Measurements from ENCODE around the gene NUDT21.
"Not testable (repeated sequence)": the region's sequence is repeated elsewhere in the genome, so short reads cannot be mapped to it uniquely, and the experiment has no call there.

The NUDT21 gene

DNA sequence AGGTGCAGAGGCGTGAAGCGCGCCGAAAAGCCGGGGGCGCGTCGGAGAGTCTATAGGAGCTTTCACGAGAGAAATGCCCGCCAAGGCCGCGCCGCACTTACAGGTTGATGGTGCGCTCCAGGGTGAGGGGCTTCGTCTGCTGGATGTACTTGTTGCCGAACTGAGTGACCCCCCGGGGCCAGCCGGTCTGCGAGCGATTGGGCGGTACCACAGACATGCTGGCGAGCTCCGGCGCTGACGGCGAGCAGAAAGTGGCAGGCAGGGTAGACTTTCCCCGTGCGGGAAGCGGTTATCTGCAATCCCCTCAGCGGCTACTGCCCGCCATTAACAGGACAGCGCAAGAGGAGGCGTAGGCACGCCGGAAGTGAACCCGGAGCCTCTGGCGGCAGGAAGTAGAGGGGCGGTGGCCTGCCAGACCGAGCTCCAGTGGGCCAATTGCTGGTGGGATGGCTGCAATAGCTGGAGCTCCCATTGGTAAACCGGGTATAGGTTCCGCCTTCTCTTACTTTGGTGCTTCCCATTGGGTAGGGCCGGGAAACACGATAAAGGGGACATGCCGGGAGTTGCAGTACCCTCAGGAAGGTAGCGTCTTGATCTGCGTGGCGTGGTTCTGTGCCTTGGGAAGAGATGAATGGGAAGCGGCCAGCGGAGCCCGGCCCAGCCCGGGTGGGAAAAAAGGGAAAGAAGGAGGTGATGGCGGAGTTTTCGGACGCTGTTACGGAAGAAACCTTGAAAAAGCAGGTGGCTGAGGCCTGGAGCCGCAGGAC lies at the start of gene NUDT21, which contains the start of gene OGFOD1:
NUDT21 (minus strand) TSS at position 347 of the 767 bp plus-strand sequence; CDS start at position 217, 130 bp downstream.
OGFOD1 (plus strand) TSS at position 569 of the 767 bp plus-strand sequence; CDS start at position 628, 59 bp downstream.
- peak; percentile 98 for DNase-seq

- DNase-seq, result no peak
These were observed 42.7 kb upstream of the NUDT21 start for GRCh38 chr16:56493815-56494214.

- no peak for DNase-seq
These were observed 42.0 kb upstream of the NUDT21 start for GRCh38 chr16:56493126-56493525.

- DNase-seq, result no peak
These were observed 40.6 kb upstream of the NUDT21 start for GRCh38 chr16:56491657-56492261.

GRCh38 chr16:56488868-56489267 lies 37.7 kb upstream of the NUDT21 start:
- not testable (repeated sequence) for DNase-seq

GRCh38 chr16:56488035-56488434 lies 36.9 kb upstream of the NUDT21 start:
- no peak for DNase-seq

DNA sequence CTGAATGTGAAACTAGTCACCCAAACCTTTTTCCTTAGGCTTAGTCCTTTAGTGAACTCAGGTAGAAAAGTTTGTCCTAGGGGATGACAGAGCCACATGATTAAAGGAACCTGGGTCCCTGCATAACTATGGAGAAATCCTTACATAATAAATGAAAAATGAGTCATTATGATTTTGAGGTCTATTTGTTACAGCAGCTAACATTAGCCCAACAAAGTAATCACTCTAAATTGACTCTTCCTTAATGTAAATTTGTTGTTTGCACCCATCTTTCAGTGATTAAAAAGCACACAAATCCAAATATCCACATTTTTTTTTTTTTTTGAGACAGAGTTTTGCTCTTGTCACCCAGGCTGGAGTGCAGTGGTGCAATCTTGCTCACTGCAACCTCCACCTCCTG lies 32.3 kb upstream of the NUDT21 start:
- no peak for DNase-seq

DNA sequence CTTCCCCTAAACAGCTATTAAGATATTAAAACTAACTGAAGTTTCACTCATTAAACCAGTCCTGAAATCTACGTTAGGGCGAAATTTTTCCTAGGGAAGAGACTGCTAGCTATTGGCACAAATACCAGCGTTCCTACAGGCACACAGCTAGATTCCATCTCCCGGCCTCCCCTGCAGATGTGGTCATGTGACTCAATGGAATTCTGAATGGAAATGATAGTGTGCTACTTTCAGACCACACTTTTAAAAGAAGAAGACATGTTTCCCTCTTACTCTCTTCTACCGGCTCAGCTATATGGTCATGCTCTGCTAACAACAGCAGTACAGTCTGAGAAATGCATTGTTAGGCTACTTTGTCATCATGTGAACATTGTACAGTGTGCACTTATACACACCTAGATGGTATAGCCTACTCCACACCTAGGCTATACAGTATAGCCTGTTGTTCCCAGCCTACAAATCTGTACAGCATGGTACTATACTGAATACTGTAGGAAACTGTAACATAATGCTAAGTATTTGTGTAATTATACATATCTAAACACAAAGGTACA lies 31.6 kb upstream of the NUDT21 start:
- DNase-seq, result no peak

GRCh38 chr16:56481468-56482122 lies 30.5 kb upstream of the NUDT21 start:
- no peak for DNase-seq

DNA sequence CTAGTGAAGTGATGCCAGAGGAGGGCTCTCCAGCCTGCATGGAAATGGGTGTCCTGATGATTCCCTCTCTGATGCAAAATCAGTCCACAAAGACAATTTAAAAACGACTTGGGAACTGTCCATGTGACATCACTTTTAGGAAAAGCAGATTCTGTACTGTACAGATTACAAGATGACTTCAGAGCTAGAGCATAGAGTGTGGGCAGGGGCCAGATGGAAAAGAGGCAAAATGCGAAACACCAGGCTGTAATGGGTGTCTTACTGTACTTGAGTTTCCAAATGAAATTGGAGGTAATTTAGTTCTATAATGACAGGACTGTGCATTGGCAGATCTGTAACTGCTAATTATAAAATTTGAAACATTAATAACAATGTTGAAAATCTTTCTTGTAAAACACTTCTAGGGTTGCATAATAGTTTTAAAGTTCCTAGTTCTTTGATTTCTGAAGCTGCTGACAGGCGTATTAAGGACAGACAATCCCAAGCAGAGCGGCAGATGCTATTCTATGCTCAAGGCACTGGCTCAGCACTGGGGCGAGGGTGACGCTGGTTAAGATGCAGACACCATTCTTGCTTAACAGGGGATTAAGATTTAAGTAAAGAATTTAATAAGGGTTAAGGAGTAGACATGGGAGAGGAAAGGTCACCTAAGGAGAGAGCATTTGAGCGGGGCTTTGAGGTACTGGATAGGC lies 29.8 kb upstream of the NUDT21 start:
- no peak for DNase-seq

GRCh38 chr16:56479469-56479868 lies 28.3 kb upstream of the NUDT21 start:
- no peak for DNase-seq

GRCh38 chr16:56478281-56479049 lies 27.3 kb upstream of the NUDT21 start:
- no peak for DNase-seq

GRCh38 chr16:56477096-56477878 lies 26.2 kb upstream of the NUDT21 start:
- no peak for DNase-seq

DNA sequence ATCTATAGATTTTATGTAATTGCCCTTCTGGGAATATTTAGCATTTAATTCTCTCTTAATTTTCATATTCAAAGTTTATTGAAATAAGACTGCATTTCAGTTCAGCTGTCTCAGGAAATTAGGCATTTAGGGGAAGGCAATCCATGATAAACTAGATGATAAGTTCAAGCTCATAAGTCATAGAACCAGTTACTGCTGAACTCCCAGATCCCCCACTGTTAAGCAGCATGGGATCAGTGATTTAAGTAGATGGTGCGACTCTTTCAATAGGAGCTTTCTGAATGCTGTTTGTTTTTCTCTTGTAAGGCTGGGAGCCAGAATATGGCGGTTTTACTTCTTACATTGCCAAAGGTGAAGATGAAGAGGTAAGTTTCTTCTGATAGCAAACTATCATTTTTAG lies 24.1 kb upstream of the NUDT21 start:
- DNase-seq, result no peak

DNA sequence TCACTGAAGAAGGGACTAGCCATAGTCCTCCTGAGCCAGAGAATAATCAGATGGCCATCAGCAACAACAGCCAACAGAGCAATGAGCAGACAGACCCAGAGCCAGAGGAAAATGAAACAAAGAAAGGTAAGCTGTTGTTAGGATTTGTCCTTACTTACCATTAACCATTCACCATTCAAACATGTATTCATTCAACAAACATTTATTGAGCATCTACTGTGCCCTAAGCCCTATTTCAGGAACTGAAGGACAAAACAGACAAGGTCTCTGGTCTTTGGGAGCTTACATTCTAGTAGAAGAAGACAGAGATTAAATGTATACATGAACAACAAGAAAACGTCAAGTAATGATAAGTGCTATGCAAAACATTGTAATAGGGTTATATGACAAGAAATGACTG lies 19.5 kb upstream of the NUDT21 start:
- DNase-seq, result no peak

DNA sequence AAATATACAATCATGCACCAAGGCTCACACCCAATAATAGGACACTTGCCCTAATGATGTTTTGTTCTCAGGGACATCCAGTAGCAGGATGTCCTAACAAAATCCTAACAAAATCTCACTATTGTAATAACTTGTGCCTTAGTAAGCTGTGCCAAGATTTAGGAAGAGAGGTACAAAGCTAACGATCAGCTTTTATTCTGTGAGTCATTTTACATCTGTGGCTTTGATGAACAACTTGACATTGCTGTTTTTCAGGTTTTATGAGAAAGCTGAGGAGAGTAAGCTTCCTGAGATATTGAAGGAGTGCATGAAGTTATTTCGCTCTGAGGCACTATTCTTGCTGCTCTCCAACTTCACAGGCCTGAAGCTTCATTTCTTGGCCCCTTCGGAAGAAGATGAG lies 19.1 kb upstream of the NUDT21 start:
- no peak for DNase-seq

DNA sequence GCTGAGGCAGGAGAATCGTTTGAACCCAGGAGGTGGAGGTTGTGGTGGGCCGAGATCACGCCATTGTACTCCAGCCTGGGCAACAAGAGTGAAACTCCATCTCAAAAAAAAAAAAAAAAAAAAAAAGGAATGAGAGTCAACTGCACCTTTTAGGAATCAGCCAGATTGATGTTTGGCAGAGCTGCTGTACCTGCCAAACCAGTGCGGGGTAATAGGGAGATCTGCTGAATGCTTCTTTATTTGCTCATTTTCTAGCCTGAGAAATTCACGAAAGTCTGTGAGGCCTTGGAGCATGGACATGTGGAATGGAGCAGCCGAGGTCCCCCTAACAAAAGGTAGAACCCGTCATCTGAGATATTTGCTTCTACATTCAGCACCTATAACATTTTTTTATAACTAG lies 18.6 kb upstream of the NUDT21 start:
- DNase-seq, result no peak

- DNase-seq, result no peak
These were observed 17.7 kb upstream of the NUDT21 start for GRCh38 chr16:56468800-56469199.

DNA sequence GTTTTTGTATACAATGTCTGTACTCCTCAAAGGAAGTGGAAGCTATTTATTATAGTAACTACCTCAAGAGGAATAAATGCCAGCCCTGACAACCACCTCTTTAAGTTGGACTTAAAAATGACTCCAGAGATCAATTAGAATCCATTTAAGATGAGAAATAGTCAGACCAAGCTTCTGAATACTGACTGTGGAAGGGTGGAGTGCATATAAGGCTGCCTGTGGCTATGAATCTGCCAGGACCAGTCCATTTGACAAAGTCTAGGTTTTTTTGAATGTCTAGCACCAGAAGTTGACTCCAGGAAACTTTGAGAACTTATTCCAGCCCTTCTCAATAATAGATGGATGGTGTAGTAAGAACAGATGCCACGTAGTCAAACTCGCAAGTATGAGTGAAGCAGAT lies 15.2 kb upstream of the NUDT21 start:
- DNase-seq, result no peak

DNA sequence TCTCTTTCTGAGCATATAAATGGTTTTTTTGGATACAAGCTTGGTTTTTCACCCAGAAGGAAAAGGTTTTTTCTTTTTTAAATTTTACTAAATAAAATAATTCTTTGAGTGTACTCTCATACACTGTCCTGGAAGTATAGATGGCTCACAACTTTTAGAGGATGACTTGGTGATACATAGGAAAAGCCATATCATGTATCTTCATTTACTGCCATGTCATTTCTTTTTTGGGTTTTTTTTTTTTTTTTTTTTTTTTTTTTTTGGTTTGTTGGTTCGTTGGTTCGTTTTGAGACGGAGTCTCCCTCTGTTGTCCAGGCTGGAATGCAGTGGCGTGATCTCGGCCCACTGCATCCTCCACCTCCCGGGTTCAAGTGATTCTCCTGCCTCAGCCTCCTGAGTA lies 12.0 kb upstream of the NUDT21 start:
- DNase-seq, result no peak

DNA sequence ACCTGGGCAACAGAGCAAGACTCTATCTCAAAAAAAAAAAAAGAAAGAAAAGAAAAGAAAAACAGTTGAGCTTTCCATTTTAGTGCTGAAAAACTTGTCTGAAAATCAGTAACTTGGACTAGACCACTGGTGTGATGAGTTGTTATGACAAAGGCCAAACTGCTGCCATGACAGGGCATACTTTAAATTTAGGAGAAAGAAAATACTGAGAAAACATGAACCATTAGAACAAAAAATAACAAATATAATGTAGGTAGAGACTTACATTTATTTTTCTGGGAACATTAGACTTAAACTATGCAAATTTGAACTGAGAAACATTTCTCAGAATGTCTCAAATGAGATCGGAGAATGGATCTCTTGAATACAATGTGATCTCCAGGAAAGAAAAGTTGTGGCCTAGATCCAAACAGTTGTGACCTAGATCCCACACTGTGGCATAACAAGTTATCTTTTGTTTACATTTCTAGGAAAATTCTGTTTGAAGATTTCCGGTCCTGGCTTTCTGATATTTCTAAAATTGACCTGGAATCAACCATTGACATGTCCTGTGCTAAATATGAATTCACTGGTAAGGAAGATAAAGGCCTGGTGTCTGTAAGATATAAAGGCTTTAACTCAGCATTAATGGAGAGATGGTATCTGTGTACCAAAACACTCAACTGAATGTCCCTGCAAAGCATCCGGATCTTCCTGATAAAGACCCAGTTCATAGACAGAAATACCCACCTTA lies 11.1 kb upstream of the NUDT21 start:
- no peak for DNase-seq

Measured in DMS 273 treated with DMSO at 0.1 percent for 48 hours (cell line).